ENCODE results near the gene TIMM10B. TPM values are rescaled to one million over a fixed set of nuclear protein-coding genes. Genes with fewer than 3 reads are reported as not detected.

The TIMM10B gene
- total RNA-seq, 1 experiment from 2014 or later: 63.8 TPM

GRCh38 chr11:6488821-6489220 is 7.5 kb downstream of the TIMM10B start:
- Histone ChIP-seq H3K9me3 (ENCODE audit: control insufficient read depth, insufficient read depth, low read depth, low read length) (no peaks in the 10 kb centered on the region), H3K36me3 (ENCODE audit: control insufficient read depth, insufficient read depth, low read length) (peaks cover 25% of the 10 kb centered on the region; the same call in 1 of the 2 replicates), H3K4me3 (ENCODE audit: low read depth in 2 of 2, low read length in 2 of 2) (no peak overlapping the region), H3K4me1 (ENCODE audit: control insufficient read depth, insufficient read depth, low read length) (no peaks in the 10 kb centered on the region), H3K27me3 (ENCODE audit: control insufficient read depth, insufficient read depth, low read length) (no peaks in the 10 kb centered on the region), H3K27ac (ENCODE audit: low read length) (no peak overlapping the region)
- ChIA-PET POLR2A (interaction anchor here (0.5 kb wide), 1 partner anchor 13 kb away, joined by 15 read pairs; no protein-coding TSS in a partner anchor), CTCF (no interaction called here)
- TF ChIP-seq REST (IDR thresholded peaks at IDR 0.05; ENCODE audit: insufficient read depth in 1 of 2, low read depth in 2 of 2, low read length in 1 of 2): no peak
- no peak for TF ChIP-seq TCF7L2 (IDR thresholded peaks at IDR 0.05; ENCODE audit: low read depth, low read length)
- no peak for TF ChIP-seq CTCF (IDR thresholded peaks at IDR 0.05)
- TF ChIP-seq POLR2AphosphoS5 (IDR thresholded peaks at IDR 0.05; ENCODE audit: low read depth, low read length): no peak
- TF ChIP-seq SIN3A (IDR thresholded peaks at IDR 0.05; ENCODE audit: borderline replicate concordance, insufficient read depth, low read depth, low read length): no peak
- DNase-seq (ENCODE audit: low read depth, low spot score) (no peak), ATAC-seq (no peak)
- no TSS peak for BruUV-seq (replicated peaks)
- in situ Hi-C loops (cut with HindIII; ENCODE audit: low pct_unique_long_range_greater_than_20kb, low sequenced_read_pairs): no loop called here
- intact Hi-C loops (cut with micrococcal nuclease; ENCODE audit: unreplicated experiment): no loop called here

DNA sequence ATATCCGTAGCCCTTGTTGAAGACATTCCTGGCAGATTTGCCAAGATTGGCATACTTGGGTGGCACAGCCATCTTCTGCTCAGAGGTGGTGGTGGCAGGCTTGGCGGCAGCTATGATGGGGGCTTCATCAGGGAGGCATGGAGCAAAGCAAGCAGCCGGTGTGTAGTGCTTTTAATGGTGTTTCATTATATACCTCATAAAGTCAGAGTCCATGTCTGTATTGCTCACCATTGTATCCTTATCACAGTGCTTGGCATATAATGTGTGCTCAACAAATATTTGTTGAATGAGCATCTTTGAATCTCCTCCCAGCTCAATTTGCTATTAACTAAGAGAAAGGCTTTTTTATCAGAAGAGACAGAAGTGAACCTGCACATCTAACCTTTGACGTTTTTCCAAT is 8.0 kb downstream of the TIMM10B start:
- DNase-seq (ENCODE audit: low read depth, low spot score) (no peak), ATAC-seq (no peak)
- no TSS peak for BruUV-seq (replicated peaks)
- POLR2A ChIA-PET: interaction anchor here (0.5 to 1.3 kb wide), 2 partner anchors 8 to 13 kb away, joined by 6 to 15 read pairs; partner anchors contain the start of genes ARFIP2 and TIMM10B
- H3K9me3 ChIP-seq (ENCODE audit: control insufficient read depth, insufficient read depth, low read depth, low read length): no peaks in the 10 kb centered on the region
- H3K4me1 ChIP-seq (ENCODE audit: control insufficient read depth, insufficient read depth, low read length): no peaks in the 10 kb centered on the region
- H3K4me3 ChIP-seq (ENCODE audit: low read depth in 2 of 2, low read length in 2 of 2): no peak overlapping the region
- H3K27ac ChIP-seq (ENCODE audit: low read length): no peak overlapping the region
- no peaks in the 10 kb centered on the region for H3K27me3 ChIP-seq (ENCODE audit: control insufficient read depth, insufficient read depth, low read length)
- TF ChIP-seq CTCF (IDR thresholded peaks at IDR 0.05) (no peak), TCF7L2 (IDR thresholded peaks at IDR 0.05; ENCODE audit: low read depth, low read length) (no peak), SIN3A (IDR thresholded peaks at IDR 0.05; ENCODE audit: borderline replicate concordance, insufficient read depth, low read depth, low read length) (no peak), REST (IDR thresholded peaks at IDR 0.05; ENCODE audit: insufficient read depth in 1 of 2, low read depth in 2 of 2, low read length in 1 of 2) (no peak), POLR2AphosphoS5 (IDR thresholded peaks at IDR 0.05; ENCODE audit: low read depth, low read length) (no peak)
- in situ Hi-C loops (cut with HindIII; ENCODE audit: low pct_unique_long_range_greater_than_20kb, low sequenced_read_pairs): no loop called here
- CTCF ChIA-PET: interaction anchor here (0.7 kb wide), 1 partner anchor 111 kb away, joined by 3 read pairs; no protein-coding TSS in a partner anchor
- peaks cover 25% of the 10 kb centered on the region; the same call in 1 of the 2 replicates for H3K36me3 ChIP-seq (ENCODE audit: control insufficient read depth, insufficient read depth, low read length)
- intact Hi-C loops (cut with micrococcal nuclease; ENCODE audit: unreplicated experiment): no loop called here
